DMS53 (cell line): Measurements from ENCODE around the gene B3GNT7.

ENCODE experiments used
- DNase-seq: peaks from one replicate; lab custom pipeline; 2025; lab: John Stamatoyannopoulos, UW

Gene B3GNT7

GRCh38 chr2:231384109-231384435 lies 11.4 kb upstream of the B3GNT7 start:
- DNase-seq, result no peak

DNA sequence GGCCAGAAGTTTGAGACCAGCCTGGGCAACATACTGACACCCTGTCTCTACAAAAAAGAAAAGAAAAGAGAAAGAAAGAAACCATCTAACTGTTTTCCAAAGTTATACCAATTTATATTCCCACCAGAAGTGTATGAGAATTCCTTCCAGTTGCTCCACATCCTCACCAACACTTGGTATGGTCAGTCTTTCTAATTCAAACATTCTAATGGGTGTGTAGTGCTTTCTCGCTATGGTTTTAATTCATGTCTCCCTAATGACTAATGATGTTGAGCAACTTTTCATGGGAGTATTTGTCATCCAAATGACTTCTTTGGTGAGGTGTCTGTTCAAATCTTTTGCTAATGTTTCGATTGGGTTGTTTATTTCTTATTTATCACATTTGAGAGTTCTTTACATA lies 10.5 kb upstream of the B3GNT7 start:
- DNase-seq, result no peak

DNA sequence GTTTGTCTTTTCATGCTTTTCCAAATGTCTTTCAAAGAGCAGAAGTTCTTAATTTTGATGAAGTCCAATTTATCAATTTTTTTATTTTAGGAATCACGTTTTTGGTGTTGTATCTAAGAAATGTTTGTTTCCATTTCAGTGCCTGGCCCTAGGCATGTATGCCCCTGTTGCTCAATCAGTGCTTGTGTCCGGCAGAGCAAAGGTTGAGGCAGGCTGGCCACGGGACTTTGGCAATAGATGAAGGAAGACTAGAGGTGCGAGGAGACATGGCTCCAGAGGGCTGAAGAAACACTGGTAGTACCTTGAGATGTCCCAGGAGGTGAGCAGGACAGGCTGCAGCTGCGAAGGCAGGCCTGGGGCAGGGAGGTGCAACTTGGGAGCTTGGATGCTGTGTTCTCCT lies 10.1 kb upstream of the B3GNT7 start:
- no peak for DNase-seq

DNA sequence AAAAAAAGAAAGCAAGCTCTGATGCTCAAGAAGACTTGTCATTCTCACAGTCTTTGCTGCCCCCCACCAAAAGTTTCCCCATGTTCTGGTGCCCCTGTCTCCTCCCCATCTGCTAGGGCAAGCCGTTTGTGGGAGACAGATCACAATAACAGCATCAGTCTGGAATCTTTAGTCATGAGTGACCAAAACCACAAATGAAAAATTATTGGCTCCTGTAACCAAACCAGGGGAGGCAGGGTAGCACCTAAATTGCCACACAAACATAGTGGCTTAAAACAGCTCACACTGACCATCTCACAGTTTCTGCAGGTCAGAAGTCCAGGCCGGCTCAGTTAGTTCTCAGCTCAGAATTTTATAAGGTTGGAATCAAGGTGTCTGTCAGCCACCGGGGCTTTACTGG lies 9.1 kb upstream of the B3GNT7 start:
- DNase-seq, result no peak

GRCh38 chr2:231387904-231388724 lies 7.4 kb upstream of the B3GNT7 start:
- peak; percentile 33 for DNase-seq

GRCh38 chr2:231388725-231389346 lies 6.7 kb upstream of the B3GNT7 start:
- no peak for DNase-seq

DNA sequence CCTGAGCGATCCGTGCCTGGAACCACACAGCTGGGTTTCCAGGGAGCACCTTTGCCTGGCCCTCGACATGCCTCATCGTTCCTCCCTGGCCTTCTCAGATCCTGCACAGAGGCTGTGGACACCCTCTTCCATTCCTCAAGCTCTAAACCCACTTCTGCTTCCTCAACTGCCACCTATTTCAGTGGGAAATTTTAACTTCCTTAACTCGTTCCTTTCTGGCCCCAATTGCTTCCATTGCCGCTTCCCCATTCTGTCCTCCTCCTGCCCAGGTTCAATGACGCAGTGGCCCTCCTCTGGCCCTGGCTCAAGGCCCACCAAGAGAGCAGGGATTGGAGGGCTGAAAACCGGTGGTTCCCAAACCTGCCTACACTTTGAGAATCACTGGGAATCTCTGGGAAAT lies 4.8 kb upstream of the B3GNT7 start:
- DNase-seq, result no peak

DNA sequence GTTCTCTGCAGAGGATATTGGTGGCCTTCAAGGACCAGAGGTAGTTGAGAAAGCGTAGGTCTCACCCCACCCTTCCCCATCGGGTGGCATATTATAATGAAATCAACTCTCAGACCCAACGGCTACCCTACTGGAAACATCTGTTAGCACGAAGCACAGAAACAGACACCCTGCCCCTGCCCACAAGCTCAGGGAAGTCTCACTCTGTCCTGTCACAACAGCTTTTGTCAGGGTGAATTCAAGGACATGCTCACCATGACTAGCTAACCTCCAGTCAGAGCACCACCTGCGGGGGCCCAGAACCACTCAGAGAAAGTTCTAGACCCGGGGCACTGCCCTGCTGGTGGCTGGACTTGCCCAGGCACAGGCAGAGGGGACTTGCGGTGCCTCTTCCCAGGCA lies 3.5 kb upstream of the B3GNT7 start:
- no peak for DNase-seq

GRCh38 chr2:231392431-231393148 lies 2.9 kb upstream of the B3GNT7 start:
- no peak for DNase-seq

- DNase-seq, result no peak
Measured at GRCh38 chr2:231393149-231394131, 2.1 kb upstream of the B3GNT7 start.

DNA sequence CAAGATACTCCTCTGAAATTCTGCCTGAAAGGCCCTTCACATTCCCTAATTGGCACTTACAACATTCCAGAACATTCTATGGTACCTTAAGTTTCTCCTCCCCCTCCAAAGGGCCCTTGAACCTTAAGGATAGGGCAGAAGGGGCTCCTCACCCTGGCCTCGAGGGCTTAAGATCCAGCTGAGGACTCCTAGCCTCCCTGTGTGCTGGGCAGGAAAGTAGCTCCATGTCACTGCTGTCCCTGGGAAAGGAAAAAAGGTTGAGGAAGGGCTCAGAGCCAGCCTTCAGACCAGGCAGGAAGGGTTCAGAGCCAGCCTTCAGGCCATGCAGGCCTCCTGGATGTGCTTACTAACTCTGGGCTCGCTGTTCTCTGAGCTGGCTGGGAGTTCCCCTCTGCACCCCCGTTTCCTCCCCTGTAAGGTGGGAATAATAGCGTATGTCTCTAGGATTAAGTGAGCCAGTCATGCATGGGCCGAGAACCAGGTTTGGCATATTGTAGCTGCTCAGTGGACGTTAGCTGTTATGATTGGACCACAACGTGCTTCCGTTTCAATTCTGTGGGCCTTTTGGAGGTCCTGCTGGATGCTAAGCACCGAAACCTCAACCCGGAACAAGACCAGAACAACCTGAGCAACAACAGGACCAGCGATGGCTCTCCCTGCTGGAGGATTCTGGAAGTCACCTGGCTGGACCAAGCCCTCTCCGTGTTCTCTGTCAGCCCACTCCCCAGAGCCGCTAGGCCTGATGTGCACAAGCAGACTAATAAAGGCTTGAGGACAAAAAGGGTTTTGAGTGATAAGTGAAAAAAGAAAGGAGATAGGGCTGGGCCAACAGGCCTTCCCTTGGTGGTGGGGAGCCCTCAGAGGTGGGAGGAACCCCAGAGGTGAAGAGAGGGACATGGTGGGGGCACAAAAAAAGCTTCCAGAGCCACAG lies 1.0 kb upstream of the B3GNT7 start:
- peak; percentile 15 for DNase-seq

GRCh38 chr2:231396058-231396821 lies 730 bp downstream of the B3GNT7 start:
- DNase-seq, result peak; percentile 16

DNA sequence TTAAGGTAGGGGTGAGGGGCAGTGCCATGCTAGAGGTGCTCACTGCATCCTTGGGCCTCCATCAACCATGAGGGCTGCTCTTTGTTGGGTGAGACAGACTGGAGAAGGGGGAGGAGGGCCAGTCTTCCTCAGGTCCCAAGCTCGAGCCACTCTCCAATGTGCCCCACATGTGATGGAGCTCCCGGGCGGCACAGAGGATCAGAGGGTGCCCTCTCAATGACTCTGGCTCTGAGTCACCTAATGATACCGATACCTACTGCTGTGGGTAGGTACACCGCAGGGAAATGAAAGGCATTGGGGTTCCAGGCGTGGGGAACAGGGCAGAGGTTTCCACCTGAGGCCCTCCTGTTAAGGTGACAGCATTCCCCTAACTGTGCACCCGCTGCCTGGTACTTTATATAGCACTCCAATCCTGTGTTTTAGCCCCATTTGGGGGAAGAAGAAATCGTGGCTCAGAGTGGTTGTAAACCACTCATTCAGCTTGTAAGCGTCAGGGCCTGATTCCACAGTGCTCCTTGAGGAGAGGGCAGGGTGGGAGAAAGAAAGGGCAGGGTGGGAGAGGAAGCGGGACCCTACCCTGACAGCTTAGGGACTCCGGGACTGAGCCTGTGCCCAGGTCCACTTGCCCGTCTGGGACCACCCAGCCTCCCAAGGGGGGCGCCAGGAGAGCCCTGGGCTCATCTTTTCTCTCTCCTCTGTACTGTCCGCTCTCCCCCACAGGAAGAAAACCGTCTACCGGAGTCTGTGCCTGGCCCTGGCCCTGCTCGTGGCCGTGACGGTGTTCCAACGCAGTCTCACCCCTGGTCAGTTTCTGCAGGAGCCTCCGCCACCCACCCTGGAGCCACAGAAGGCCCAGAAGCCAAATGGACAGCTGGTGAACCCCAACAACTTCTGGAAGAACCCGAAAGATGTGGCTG lies 1.8 kb downstream of the B3GNT7 start:
- DNase-seq, result no peak

DNA sequence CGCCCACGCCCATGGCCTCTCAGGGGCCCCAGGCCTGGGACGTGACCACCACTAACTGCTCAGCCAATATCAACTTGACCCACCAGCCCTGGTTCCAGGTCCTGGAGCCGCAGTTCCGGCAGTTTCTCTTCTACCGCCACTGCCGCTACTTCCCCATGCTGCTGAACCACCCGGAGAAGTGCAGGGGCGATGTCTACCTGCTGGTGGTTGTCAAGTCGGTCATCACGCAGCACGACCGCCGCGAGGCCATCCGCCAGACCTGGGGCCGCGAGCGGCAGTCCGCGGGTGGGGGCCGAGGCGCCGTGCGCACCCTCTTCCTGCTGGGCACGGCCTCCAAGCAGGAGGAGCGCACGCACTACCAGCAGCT lies 2.4 kb downstream of the B3GNT7 start:
- DNase-seq, result no peak

DNA sequence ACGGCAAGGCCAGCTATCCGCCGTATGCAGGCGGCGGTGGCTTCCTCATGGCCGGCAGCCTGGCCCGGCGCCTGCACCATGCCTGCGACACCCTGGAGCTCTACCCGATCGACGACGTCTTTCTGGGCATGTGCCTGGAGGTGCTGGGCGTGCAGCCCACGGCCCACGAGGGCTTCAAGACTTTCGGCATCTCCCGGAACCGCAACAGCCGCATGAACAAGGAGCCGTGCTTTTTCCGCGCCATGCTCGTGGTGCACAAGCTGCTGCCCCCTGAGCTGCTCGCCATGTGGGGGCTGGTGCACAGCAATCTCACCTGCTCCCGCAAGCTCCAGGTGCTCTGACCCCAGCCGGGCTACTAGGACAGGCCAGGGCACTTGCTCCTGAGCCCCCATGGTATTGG lies 3.1 kb downstream of the B3GNT7 start:
- DNase-seq, result no peak

GRCh38 chr2:231399046-231399852 lies 3.7 kb downstream of the B3GNT7 start:
- no peak for DNase-seq

DNA sequence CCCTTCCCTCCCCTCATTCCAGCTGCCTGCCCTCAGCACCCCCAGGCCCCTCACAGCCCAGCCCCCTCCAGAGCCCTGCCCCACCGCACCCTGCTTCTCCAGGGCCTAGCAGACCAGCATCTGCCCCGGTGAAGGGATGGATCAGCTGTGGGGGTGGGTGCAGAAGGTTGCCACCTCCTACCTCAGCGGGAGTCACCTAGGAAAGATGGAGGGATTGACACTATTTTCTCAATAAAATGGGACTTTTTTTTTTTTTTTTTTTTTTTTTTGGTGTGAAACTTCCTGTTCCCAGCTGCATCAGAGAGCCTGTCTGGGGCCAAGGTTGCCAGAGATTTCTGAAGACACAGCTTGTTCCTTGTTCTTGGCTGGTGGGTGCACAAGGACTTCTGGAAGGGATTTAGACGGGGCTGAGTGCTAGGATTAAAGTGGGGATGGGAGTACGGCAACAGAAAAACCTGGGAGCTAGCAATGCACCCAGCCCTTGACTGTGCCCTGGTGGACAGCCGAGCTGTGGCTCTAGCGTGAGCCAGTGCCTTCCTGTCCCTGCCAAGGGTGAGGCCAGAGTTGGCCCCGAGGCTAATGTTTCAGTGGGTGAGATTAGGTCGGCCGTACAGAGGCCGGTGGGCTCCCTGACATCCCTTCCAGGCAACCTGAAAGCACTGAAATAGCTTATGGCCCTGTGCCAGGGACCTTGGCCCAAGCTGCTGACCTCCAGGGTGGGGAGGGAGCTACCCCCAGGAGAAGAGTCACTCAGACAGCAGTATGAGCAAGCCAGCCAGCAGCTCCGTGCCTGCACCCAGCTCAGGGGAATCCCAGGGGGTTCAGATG lies 4.6 kb downstream of the B3GNT7 start:
- DNase-seq, result peak; percentile 46
